Measurements from ENCODE around the gene SETBP1. TPM values are rescaled to one million over a fixed set of nuclear protein-coding genes. Genes with fewer than 3 reads are reported as not detected.

Gene SETBP1
- total and polyA plus RNA-seq, 2 of the 8 experiments (the other 6 are each of a cell fraction or from before 2014, with no cell fraction given): 2.0 to 6.5 TPM

DNA sequence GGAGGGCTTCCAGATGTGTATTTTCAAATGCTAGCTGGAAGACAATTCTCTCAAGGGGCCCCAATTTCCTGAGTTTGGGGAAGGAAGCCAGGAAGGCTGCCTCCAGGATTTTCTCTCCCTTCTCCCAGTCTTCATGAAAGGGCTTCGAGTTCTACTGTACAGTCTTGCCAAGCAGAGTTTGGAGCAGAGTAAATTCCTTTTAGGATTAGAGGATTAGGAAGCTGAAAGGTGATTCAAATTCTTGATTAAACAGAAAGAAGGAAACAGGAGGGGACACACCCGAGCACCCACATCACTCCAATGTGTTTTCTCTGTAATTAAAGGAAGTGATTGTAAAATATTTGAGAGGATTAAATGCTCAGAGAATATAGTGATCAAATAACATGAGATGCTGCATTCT lies 217.8 kb downstream of the SETBP1 start:
- Histone ChIP-seq H3K4me1 (replicated peaks in 1 of 4; ENCODE audit: control insufficient read depth in 3 of 4, insufficient read depth in 4 of 4, low read length in 3 of 4) (0 out of 7 replicates have a peak, but pooled peaks cover 0 to 2% (median 0%) of the 10 kb centered on the region in 4 experiments), H4K8ac (ENCODE audit: extremely low read depth, insufficient read depth, low read length) (no peak overlapping the region), H3K27ac (ENCODE audit: low read depth, low read length) (no peak overlapping the region), H3K79me1 (ENCODE audit: low read depth, low read length) (no peaks in the 10 kb centered on the region), H3K23ac (ENCODE audit: insufficient read length) (no peak overlapping the region), H3K36me3 (ENCODE audit: control insufficient read depth in 2 of 4, insufficient read depth in 4 of 4, low read length in 3 of 4) (no peaks in the 10 kb centered on the region), H3K56ac (replicated peaks; ENCODE audit: insufficient read length, low read depth, low read length) (no peak overlapping the region), H2BK15ac (ENCODE audit: low read length) (no peak overlapping the region), H3K9me3 (ENCODE audit: insufficient read depth in 2 of 2, low read depth in 1 of 2, low read length in 1 of 2) (no peaks in the 10 kb centered on the region), H4K20me1 (replicated peaks in 1 of 2; ENCODE audit: control insufficient read depth in 1 of 2, insufficient read depth in 2 of 2, low read length in 2 of 2) (no peaks in the 10 kb centered on the region), H2AFZ (ENCODE audit: low read length) (no peak overlapping the region), H3K79me2 (ENCODE audit: control insufficient read depth in 1 of 2, insufficient read depth in 2 of 2, low read length in 2 of 2) (no peaks in the 10 kb centered on the region), H4K5ac (ENCODE audit: insufficient read length, low read depth, low read length) (no peak overlapping the region), H2BK20ac (ENCODE audit: low read length) (no peak overlapping the region), H4K91ac (replicated peaks; ENCODE audit: insufficient read length, low read length) (no peak overlapping the region), H2BK120ac (replicated peaks; ENCODE audit: low read depth, low read length) (no peak overlapping the region), H2BK12ac (ENCODE audit: low read depth, low read length) (no peak overlapping the region), H3K18ac (ENCODE audit: extremely low read depth, low read length) (no peak overlapping the region), H3K4ac (replicated peaks; ENCODE audit: insufficient read length, low read depth, low read length) (no peak overlapping the region), H3K4me2 (ENCODE audit: insufficient read depth in 1 of 2, low read depth in 2 of 2, low read length in 2 of 2) (no peak overlapping the region), H3K27me3 (replicated peaks in 1 of 4; ENCODE audit: control insufficient read depth in 3 of 4, extremely low read depth in 1 of 4, insufficient read depth in 3 of 4, low read length in 3 of 4) (no peaks in the 10 kb centered on the region), H3K23me2 (ENCODE audit: low read depth, low read length) (no peaks in the 10 kb centered on the region), H3K14ac (ENCODE audit: insufficient read length) (no peak overlapping the region), H2AK5ac (ENCODE audit: low read depth, low read length) (no peak overlapping the region), H3K9ac (replicated peaks in 1 of 4; ENCODE audit: extremely low read depth in 1 of 4, low read depth in 3 of 4, low read length in 3 of 4) (no peak overlapping the region), H2BK5ac (ENCODE audit: low read depth, low read length) (no peak overlapping the region), H3K4me3 (ENCODE audit: extremely low read depth in 1 of 4, insufficient read depth in 2 of 4, low read depth in 3 of 4, low read length in 4 of 4) (no peak overlapping the region)
- POLR2A ChIA-PET (ENCODE audit: partially characterized antibody): no interaction called here
- DNase-seq (ENCODE audit: low read depth in 1 of 2, low spot score in 2 of 2): no peak
- WGBS, 2 experiments (ENCODE audit: extremely low coverage in 1 of 2, insufficient coverage in 1 of 2, insufficient read length in 1 of 2, insufficient replicate concordance in 2 of 2, low coverage in 1 of 2, low lambda C conversion rate in 2 of 2, missing lambda C conversion rate in 1 of 2): 86% methylated on average over 2 of the region's 2 CpGs; no CpG with 5 or more reads in 1 of the 2 experiments
- no peak for FAIRE-seq
- CTCF ChIA-PET (ENCODE audit: partially characterized antibody): interaction anchor here (1.6 kb wide), 1 partner anchor 486 kb away, joined by 4 read pairs; no protein-coding TSS in a partner anchor
- TF ChIP-seq POLR2A (IDR thresholded peaks at IDR 0.05; ENCODE audit: control extremely low read depth in 1 of 2, low read depth in 2 of 2, low read length in 2 of 2) (no peak), CTBP2 (IDR thresholded peaks at IDR 0.05; ENCODE audit: borderline replicate concordance, insufficient read depth, insufficient read length, low read length) (no peak), CREB1 (IDR thresholded peaks at IDR 0.05) (no peak), RFX5 (IDR thresholded peaks at IDR 0.05; ENCODE audit: borderline replicate concordance, low read depth, low read length) (no peak), YY1 (IDR thresholded peaks at IDR 0.05; ENCODE audit: low read depth, low read length) (no peak), KDM1A (IDR thresholded peaks at IDR 0.05; ENCODE audit: borderline replicate concordance, low read length) (no peak), BRCA1 (IDR thresholded peaks at IDR 0.05; ENCODE audit: low read depth, low read length) (no peak), SIN3A (conservative IDR thresholded peaks at IDR 0.05 in 1 of 2, IDR thresholded peaks at IDR 0.05 in 1 of 2; ENCODE audit: low read depth in 1 of 2, low read length in 2 of 2) (no peak), EP300 (IDR thresholded peaks at IDR 0.05; ENCODE audit: borderline replicate concordance in 1 of 2, low read depth in 2 of 2, low read length in 2 of 2) (no peak), ASH2L (IDR thresholded peaks at IDR 0.05; ENCODE audit: low read length) (no peak), TEAD4 (IDR thresholded peaks at IDR 0.05; ENCODE audit: low read depth, low read length) (no peak), GABPA (IDR thresholded peaks at IDR 0.05; ENCODE audit: borderline replicate concordance, insufficient read depth, low read length) (no peak)
- TF ChIP-seq, protein P1, sequence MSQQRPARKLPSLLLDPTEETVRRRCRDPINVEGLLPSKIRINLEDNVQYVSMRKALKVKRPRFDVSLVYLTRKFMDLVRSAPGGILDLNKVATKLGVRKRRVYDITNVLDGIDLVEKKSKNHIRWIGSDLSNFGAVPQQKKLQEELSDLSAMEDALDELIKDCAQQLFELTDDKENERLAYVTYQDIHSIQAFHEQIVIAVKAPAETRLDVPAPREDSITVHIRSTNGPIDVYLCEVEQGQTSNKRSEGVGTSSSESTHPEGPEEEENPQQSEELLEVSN (IDR thresholded peaks at IDR 0.05): no peak
- TF ChIP-seq, protein P2, sequence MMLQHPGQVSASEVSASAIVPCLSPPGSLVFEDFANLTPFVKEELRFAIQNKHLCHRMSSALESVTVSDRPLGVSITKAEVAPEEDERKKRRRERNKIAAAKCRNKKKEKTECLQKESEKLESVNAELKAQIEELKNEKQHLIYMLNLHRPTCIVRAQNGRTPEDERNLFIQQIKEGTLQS (IDR thresholded peaks at IDR 0.05; ENCODE audit: insufficient read depth, low read depth, low read length): no peak

Data from H1 (cell line).